GM21786 (cell line): Measurements from ENCODE around the gene GSPT1.

Source experiments
- ATAC-seq: cut with Tn5 transposase; IDR thresholded peaks from one replicate; pipeline ENCODE4 v1.9.1; 2021; ENCODE audit not compliant: unreplicated experiment

Gene GSPT1

DNA sequence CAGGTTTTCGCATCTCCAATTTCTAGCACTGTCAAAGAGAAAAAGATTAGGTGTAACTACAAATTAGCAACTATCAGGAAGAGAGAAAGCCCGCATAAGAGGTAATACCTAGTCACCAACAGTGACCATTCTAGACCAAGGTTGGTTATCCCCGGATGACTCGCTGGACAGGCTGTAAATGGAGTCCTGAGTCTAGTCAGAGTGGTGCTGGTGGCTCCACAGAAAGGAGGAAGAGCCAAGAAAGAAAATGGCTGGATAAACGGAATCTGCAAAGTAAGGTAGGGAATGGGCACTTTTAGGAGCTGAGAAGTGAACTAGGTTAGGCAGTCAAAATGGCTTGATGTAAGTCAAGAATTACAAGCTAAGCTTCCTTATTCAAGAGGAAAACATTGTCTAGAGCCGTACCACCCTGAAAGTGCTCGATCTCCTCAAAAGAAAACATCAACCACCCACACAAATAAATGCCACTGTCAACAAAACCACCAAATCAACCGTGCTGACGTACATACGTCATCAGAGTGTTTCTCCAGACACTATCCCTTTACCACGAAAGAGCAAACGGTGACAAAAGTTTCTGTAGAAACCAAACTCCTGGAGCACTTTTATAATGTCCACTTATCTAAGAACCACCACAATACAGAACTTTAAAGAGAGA lies 2.2 kb downstream of the GSPT1 start:
- no peak for ATAC-seq

DNA sequence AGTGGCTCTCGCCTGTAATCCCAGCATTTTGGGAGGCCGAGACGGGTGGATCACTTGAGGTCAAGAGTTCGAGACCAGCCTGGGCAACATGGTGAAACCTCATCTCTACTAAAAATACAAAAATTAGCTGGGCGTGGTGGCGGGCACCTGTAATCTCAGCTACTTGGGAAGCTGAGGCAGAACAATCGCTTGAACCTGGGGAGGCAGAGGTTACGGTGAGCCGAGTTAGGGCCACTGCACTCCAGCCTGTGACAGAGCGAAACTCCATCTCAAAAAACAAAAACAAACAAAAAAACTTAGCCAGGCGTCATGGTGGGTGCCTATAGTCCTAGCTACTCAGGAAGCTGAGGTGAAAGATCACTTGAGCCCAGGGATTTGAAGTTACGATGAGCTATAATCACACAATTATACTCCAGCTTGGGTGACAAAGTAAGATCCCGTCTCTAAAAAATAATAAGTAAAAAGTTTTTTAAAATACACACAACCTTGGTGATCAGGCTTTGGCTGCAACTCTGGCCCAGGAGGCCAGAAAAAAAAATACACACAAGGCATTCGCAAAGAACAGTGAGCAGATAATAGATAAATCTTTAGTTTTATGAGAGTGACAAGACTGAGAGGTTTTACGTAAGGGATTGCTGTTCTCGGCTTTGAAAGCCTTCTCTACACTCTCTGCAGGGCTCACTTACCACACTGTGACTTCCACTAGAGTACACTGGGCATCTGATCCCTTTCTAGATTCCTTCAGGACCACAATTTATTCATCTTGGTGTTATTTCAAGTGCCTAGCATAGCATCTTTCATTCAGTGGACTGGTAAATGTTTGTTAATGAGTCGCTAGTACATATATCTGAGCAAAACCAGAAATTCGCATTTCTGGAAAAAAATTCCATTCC lies 5.9 kb downstream of the GSPT1 start:
- no peak for ATAC-seq

DNA sequence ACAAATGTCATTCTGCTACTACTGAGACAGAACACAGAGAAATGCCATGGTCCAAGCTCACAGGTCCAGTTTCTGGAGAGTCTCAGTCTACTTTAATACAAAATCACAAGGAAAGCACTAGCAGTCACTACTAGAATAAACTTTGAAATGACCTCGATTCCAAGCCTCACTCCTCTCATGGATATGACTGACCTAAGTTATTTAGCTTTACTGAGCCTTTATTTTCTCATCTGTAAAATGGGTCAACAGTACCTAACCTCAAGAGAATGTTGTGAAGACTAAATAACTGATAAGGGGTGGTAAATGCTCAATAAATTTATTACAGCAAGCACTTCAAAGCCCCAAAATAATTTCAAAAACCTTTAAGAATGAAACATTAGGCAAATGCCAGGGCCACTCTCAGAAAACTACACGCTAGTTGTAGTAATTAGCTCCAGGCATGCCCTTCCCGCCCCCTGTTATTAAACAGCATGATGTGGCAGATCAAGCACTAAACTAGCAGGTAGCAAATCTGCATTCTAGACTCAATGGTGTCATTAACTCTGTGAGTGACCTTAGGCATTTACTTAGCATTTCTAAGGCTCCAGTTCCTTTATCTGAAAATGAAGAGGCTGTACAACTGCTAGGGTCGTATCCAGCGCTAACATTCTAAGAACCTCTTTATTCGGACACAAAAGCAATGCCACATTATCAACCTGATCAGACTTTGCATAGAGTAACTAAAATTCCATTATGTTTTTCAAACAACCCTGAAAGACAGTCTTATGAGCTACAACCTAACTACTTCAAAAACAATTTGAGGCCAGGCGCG lies 8.4 kb downstream of the GSPT1 start:
- ATAC-seq: no peak

DNA sequence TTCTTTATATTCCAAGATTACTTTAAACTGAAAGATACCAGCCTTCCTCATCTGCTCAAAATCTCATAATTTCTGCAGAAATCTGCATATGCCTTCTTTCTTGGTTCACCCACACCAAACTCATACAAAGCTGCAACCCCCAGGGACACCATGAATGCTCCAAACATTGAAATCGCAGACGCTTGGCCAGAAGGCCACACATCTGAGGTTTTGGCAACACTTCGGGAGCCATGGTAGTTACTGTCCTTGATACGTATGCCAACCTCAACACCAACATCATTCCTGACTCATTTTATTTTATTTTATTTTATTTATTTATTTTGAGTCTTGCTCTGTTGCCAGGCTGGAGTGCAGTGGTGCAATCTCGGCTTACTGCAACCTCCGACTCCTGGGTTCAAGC lies 11.8 kb downstream of the GSPT1 start:
- no peak for ATAC-seq

DNA sequence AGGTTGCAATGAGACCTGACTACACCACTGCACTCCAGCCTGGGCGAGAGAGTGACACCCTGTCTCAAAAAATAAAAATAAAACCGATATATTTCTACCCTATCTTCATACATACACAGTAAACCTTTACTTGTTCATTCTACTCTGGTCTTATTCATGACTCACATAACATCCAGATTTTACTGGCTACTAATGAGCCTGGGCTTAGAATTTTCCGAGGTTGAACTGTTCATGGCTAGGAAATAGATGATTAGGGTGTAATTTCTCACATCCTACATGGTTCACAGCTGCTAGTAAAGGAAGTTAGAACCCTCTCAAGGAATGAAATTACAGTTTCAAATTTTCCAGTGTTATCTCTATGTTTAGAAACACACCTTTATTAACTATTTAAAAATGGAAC lies 14.7 kb downstream of the GSPT1 start:
- ATAC-seq: no peak

DNA sequence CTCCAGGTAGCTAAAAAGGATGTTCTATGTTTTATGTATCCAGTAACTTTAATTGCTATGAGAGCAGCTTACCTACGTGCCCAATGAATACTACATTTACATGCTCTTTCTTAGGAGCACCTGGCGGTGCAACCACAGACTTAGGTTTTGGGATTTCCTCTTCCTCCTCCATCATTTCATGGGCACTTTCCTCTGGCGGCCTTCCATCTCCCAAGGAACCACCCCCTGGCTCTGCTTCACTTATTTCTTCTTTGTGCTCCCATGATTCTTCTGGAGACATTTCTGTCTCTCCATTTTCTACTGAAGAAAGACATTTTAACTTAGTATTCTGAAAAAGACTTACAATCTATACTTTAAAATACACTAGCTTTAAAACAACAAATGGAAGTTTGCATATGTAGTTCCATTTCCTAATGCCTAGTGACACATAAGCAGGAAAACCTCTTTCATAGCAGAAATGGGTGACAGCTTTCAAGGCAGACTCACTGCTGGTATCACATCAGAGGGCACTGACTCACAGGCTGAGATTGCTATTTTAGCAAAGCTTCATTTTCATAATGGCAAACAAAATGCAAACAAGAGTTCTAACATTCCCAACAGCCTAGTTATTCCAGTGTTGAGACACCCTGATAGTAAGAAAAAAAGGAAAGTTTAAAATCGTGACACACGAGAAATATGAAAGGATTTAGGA lies 19.1 kb downstream of the GSPT1 start:
- ATAC-seq: no peak

DNA sequence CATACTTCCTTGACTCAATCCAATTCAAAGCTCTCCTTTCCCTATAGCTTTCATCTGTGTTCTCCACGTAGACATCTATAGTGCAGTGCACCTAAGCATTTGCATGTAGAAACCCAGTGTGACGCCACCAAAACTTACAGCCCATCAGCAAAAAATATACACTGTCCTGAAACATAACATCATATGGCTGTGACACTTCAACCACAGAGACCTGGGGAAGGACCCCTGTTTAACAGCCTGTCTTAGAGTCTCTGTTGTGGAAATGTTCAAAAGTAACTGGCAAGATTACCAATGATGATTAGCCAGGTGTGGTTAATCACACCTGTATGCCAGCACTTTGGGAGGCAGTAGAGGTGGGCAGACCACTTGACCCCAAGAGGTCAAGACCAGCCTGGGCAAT lies 22.2 kb downstream of the GSPT1 start:
- no peak for ATAC-seq

DNA sequence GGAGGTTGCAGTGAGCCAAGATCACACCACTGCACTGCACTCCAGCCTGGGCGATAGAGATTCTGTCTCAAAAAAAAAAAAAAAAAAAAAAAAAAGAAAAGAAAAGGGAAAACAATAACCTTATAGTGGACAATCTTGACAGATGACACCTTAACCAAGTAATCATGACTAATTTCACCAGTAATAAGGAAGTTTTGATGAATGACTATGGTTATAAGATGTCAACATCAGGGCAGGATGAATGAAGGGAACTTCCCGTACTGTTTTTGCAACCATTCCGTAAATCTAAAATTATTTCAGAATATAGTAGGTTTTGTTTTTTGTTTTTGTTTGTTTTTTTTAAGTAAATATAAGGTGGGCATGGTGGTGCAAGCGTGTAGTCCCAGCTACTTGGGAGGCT lies 23.0 kb downstream of the GSPT1 start:
- no peak for ATAC-seq

DNA sequence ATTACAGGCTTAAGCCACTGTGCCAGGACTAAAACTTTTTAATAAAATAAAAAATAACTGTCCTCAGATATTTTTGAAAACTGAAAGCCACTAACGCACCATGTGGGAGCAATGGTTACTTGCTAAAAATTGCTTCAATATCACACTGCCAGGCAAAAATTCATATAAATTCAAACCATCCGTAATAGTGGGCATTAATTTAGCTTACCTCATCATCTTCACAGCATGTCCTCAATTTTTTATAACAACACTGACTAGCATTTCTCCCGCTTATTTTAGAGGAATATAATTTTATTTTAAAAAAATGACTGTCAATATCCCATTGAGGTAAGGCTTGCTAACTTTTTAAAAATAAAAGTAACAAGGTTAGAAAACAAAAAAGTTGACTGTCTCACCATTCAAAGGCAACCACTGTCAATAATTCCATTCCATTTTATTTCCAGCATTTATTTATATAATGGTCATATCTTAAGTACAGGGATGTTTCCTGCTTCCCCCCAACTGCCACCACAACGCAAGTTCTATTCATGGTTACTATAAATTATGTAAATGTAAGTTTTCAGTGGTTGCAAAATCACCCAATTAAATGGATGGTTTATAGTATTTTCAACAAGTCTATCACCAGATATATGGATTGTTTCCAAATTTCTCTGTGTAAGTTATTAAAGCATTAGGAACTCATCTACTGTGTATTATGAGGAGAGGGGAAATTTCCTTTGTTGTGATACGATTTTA lies 25.4 kb downstream of the GSPT1 start:
- no peak for ATAC-seq

DNA sequence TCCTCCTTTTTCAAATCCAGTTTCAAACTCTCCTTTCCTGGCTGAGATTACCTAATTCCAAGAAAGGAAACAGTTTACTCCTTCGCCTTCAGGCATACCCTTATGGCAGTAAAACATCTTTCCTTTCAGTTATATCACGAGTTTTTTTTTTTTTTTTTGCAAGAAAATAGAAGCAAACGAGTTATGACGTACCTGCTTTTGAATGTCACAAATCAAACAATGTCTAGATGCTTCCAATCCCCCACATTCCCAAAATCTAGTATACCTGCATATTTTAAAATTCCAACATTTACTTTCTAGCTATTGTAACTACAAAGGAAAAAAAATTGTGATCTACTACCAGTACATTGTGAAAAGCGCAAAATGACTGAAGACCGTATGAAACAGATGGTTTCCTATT lies 28.9 kb downstream of the GSPT1 start:
- ATAC-seq: no peak

DNA sequence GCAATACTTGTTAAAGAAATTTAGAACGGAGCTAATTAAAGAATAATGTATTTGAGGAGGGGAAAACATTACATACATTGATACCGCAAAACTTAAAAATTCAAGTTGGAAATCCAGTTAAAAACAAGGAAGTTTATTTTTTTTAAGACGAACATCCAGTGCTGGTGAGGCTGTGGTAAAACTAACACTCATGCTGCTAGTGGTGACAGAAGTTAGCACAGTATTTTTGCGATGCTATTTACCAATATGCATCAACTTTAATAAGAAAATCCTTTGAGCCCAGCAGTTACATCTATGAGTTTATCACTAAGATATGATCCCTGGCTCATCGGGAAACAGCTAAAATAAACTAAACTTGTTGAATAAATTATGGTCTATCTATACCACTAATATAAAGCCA lies 31.7 kb downstream of the GSPT1 start:
- no peak for ATAC-seq

DNA sequence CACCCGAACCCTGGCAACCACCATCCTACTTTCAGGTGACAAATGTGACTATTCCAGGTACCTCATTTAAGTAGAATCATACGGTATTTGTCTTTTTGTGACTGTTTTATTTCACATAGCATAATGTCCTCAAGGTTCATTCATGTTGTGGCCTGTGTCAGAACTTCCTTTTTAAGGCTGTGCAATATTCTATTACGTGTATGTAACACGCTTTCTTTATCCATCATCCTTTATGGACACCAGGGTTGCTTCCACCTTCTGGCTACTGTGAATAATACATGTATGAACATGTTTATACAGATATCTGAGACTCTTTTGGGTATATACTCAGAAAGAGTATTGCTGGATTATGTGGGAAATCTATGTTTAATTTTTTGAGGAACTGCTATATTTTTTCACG lies 35.7 kb downstream of the GSPT1 start:
- ATAC-seq: no peak

DNA sequence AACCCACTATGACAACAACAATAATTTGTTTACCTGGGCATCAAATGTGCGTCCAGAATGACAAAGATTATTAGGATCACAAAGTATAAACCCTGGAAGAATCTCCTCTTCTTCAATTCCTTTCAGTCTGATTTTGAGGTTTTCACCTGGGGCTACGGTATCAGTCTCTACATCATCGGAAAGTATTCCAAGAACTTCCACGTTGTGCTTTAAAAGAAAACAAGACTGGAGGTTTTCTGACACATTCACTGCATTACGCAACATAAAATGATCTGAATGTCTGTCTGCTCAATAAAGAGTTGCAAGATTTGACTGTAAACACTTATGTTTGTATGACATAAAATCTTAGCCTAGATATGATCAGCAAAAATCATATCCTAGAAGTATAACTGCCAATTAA lies 38.4 kb downstream of the GSPT1 start:
- no peak for ATAC-seq

DNA sequence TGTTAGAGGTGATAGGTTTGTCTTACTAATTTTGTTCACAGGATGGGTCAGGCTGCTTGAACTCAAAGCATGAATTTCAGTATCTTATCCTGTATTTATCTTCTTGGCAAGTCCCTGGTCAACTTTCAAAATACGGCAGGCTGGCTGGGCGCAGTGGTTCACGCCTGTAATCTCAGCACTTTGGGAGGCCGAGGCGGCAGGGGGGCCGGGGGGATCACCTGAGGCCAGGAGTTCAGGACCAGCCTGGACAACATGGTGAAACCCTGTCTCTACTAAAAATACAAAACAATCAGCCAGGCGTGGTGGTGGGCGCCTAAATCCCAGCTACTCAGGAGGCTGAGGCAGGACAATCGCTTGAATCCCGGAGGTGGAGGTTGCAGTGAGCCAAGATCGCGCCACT lies 39.5 kb downstream of the GSPT1 start:
- ATAC-seq: no peak

DNA sequence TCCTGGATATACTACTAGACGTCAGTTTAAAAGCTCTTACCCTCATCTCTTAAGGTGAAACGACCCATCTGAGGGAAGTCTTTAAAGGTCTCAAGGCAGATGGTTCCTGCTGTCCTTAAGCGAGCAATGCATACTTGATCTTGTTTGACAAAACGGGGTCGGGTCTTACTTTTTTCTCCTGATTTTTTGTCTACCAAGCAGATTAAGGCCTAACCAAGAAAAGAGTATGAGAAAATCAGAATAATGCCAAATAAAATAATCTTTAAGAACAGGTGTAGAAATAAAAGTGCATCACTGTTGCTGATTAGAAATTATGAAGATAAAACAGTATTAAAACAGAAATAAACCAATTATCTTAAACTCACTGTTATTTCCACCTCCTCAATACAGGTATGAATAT lies 40.0 kb downstream of the GSPT1 start:
- no peak for ATAC-seq

DNA sequence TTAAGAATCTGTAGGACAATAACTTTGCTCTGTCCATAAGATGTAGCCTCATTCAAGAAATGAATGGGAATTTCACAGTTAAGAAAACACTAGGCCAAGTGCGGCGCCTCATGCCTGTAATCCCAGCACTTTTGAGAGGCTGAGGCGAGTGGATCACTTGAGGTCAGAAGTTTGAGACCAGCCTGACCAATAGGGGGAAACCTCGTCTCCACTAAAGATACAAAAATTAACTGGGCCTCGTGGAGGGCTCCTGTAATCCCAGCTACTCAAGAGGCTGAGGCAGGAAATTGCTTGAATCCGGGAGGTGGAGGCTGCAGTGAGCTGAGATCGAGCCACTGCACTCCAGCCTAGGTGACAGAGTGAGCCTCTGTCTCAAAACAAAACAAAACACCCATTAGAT lies 44.6 kb downstream of the GSPT1 start:
- ATAC-seq: no peak

DNA sequence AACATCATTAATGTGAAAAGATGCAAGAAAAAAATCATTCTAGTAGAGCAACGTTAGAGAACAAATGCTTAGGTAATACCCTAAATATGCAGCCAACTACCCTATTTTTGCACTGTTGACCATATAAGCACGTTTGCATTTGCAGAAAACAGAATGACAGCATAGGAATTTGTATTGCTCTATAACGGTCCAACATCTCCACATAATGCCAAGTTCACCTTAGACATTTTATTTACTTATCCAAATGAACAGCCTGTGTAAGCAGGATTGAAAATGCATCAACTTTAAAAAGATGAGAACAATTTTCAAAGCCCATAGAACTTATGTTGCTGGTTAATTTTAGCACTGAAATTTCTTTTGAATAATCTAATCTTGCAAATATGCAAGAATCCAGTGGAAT lies 45.4 kb downstream of the GSPT1 start:
- ATAC-seq: no peak

DNA sequence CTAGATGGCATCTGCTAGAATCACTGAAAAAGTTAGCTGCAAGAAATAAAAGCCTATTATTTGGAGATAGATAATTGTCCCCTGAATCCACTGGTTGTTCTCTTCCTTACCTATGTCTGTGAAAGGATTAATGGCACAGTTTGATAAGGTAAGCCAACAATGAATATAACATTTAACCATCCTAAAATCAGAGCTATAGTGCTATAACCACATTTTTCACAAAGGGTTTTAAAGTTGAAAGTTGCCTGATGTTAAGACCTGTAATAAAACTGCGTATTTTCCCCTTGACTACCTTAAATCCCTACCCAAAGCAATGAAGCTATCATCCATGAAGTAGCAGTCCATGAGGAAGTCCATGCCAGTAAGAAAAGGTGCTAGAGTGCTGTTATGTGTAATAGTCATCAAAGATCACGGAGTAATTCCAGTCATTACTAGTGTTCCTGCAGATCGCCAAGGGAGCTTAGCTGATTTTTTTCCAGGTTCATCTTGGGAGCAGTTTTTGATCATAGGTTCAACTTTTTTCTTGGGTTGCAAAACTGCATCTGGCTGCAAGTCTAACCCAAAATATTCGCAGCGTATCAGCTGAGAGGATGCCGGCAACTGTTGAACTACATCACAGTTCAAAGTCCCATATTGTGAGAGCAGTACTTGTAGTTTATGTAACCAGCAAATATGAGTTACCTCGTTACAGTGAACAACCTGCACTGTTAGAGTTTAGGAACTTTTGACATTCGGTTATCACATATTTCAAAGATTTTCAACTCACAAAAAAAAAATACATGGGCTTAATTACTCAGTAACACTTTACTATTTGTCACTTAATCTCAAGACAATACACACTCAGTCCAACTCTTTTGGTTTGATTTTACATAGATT lies 46.2 kb downstream of the GSPT1 start:
- ATAC-seq: no peak

DNA sequence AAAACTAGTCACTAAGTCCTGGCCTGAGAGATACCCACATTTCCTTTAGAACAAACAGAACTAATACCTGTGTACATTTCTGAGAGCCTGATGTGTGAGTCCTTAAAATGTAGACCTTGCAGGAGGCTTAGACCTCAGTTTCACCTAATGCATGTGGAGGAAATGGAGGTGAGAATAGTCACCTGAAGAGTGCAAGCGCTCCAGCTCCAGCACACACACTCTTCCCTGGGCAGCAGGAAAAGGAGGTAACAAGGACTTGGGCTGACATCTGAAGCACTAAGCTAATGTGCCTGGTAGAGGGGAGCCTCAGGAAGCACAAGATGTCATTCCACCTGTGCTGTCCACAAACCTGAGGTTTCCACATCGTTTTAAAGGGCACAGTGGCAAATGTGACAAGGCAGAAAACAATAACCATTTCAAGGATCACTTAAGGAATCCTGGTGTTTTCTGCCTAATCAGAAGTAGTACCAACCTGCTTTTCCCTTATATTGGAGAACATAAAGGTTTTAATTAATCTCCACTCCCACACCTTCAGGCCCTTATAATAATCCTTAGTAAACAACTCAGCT lies 47.3 kb downstream of the GSPT1 start:
- no peak for ATAC-seq
